CD4-positive, alpha-beta T cell treated with Interleukin-6 for 4 hours (primary cell): Measurements from ENCODE around the gene MN1.

Experiments
- DNase-seq: peaks from one replicate; pipeline ENCODE4 v3.0.0-alpha.2; 2020; ENCODE audit warnings: mixed read lengths

Gene MN1

DNA sequence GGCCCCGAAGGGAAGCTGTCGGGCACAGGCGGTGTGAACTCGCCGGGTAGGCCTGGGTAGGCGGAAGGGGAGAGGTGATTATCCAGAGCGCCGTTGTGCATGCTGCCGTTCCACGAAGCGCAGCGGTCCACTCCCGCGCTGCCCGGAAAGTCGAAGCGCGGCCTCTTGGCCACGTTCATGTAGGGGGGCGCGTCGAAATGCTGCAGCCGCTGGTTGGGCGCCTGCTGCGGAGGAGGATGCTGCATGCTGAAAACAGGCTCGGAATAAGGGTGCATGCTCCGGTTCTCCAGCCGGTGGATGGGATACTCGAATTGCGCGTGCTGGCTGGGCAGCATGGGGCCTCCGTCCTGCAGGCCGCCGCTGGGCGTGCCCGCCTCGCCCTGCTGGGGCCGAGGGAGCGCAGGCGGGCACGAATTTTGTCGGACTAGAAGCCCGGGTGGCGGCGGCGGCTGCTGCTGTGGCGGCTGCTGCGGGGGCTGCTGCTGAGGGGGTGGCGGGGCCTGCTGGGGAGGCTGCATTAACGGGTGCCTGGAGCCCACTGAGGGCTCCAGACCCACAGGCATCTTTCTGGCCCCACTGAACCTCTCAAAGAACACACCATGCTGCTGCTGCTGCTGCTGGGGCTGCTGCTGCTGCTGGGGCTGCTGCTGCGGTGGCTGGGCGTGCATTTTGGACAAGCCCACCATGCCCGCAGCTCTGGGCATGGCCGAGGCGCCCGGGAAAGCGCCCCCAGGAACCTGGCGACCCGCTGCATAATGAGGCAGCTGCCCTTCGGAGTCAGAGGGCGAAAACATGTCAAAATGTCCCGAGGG is 2.3 kb downstream of the MN1 start:
- DNase-seq: no peak

DNA sequence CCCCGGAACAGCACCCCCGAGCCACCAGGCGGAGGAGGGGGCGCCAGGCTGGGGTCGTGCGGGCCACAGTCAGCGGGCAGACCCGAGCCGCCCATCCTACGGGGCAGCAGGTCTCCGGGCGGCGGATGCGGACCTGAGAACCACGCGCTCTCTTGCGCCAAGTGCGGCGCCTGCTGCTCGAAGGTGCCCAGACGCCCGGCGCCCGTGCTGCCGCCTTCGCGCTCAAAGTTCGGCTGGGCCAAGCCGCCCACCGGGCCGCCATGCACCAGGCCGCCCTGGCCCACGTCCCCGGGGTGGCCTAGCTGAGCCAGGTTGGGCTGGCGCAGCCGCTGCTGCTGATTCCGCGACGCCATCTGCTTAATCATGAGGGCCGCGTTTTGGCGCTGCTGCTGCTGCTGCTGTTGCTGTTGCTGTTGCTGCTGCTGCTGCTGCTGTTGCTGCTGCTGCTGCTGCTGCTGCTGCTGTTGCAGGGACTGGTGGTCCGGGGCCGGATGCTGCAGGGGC is 3.0 kb downstream of the MN1 start:
- no peak for DNase-seq

- no peak for DNase-seq
Measured at GRCh38 chr22:27797520-27798391, 3.8 kb downstream of the MN1 start.

- DNase-seq: no peak
Measured at GRCh38 chr22:27796829-27797519, 4.6 kb downstream of the MN1 start.

GRCh38 chr22:27795696-27796517 is 5.6 kb downstream of the MN1 start:
- DNase-seq: no peak

- DNase-seq: no peak
Measured at GRCh38 chr22:27795053-27795452, 6.5 kb downstream of the MN1 start.

- DNase-seq: no peak
Measured at GRCh38 chr22:27794226-27794625, 7.3 kb downstream of the MN1 start.

DNA sequence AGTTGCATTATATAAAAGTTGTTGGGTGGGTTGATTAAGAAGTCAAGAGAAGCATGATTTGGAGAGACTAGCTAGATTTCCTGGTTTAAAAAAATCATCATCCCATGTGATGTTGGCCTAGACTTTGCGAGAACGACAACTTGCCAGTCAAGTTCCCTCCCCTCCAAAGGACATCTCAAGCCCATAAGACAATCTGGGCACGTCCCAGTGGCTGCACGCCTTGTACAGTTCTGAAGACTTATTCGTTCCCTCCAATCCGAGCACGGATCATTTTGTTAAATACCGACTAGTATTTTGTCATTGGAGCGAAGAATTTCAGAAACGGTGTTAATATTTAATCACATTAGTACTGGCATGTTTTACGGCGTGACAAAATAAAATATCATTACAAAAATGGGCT is 8.0 kb downstream of the MN1 start:
- no peak for DNase-seq

- DNase-seq: no peak
Measured at GRCh38 chr22:27792452-27793161, 8.9 kb downstream of the MN1 start.

- DNase-seq: no peak
Measured at GRCh38 chr22:27791859-27792241, 9.7 kb downstream of the MN1 start.

- no peak for DNase-seq
Measured at GRCh38 chr22:27791159-27791858, 10.2 kb downstream of the MN1 start.

GRCh38 chr22:27790376-27791158 is 11.0 kb downstream of the MN1 start:
- no peak for DNase-seq

DNA sequence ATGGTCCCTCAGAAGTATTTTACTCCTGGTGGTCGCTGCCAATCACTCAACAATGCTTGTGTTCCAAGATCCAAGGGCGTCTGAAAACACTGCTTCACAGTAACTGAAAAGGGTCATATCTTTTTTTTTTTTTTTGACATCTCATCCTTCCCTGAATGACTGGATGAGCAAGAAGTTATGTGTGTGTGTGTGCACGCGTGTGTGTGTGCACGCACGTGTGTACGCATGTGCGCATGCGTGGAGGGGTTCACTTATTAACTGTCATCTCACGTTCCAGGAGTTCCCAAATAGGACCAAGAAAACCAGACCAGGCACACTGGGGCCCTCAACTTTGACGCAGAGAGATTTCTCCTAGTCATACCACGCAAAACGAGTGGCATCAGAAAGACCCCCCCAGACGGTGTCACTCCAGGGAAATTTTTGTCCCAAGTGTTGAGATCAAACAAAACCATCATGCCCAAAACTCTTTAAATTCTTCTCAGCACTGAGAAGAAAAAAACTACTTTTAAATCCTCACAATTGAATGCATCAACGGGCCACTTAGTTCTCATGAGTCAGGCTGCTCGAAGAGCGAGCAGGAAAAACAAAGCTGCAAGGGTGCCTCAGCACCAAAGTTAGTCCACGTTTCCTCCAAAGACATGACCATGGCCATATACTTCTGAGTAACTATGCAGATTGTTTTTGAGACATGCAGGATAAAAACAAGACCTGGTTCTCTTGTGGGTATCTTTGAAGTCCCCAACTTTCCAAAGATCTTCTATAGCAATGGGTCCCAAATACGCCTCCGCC is 12.9 kb downstream of the MN1 start:
- DNase-seq: no peak

DNA sequence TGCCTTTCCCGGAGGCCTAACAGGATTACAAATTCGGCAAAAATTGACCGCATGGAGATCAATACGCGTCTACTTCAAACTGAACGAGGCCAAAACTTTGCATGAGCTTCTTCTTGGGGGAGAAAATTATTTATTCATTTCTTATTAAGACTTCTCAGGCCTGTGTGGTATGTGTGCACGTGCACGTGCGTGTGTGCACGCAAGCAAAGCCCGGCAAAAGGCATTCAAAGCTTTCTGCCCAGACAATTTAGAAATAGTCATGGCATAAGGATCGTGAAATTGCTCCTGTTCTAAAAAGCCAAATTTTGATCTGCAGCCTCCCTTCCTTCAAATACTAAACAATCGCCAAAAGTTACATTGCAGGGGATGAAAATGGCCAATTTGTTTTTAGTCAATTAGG is 14.6 kb downstream of the MN1 start:
- no peak for DNase-seq

- DNase-seq: no peak
Measured at GRCh38 chr22:27786291-27786932, 15.1 kb downstream of the MN1 start.

DNA sequence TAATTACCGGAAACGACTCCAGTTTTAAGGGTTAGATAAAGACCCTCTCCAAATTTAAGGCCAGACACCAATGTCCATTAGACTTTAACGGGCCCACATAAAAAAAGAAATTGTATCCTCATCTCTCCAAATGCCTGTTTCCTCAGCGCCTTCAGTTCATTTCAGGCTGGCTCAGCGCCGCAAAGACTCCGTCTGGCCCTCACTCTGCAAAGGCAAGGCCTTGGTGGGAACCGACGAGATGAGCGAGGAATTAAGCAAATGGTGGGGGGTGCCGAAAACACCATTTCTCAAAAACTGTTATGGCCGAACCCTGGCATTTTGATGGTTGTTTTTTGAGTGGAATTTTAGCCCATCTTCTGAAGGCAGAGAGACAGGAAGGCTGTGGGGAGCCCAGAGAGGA is 15.7 kb downstream of the MN1 start:
- no peak for DNase-seq

- no peak for DNase-seq
Measured at GRCh38 chr22:27784120-27784475, 17.5 kb downstream of the MN1 start.

DNA sequence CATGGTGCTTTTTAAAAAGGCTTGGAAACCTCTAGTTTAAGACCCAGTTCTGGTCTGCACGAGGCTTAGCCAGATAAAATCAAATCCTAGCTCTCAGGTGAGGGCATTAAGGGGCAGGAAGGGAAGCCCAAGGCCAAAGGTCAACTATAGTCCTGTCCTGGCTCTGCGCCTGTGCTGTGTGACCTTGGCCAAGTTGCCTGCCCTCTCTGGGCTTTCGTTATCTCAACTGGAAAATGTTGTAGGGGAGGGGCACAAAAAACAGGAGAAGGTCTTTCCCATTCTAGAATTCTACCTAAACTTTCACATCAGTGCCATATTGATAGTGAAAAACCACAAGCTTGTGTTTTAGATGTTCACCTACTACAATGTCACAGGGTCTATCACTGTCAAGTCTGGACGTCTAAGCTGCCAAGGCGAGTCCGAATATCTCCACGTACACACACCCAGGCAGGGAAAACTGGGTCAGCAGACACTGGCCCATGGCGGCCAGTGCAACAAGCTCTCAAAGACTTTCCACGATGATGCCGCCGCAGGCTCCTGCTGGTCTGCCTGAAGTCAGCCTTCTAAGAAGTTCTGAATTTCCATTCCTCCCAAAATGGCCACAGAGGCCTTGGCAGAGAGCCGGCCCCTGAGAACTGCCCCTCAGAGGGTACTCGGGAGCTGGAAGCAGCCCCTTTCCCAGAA is 18.0 kb downstream of the MN1 start:
- DNase-seq: no peak
